Measurements from ENCODE around the gene PAWR.

DNA sequence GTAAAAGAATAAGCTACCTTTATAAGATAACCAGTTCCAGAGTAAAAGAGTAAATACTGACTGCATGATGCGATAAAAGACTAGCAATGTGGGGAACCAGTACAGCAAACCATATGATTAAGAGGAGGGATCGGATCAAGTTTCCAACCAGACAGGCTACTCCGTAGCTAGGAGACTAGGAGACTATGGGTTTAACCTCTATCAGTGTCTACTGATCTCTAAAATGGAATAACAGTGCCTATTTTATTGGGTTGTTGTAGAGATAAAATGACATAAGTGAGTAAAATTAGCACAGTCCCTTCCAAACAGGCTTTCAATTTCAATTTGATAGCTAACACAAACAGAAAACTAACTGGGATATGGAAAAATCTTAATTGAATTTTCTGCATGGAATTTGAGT lies 76.0 kb downstream of the PAWR start:
- TF ChIP-seq, protein P1, sequence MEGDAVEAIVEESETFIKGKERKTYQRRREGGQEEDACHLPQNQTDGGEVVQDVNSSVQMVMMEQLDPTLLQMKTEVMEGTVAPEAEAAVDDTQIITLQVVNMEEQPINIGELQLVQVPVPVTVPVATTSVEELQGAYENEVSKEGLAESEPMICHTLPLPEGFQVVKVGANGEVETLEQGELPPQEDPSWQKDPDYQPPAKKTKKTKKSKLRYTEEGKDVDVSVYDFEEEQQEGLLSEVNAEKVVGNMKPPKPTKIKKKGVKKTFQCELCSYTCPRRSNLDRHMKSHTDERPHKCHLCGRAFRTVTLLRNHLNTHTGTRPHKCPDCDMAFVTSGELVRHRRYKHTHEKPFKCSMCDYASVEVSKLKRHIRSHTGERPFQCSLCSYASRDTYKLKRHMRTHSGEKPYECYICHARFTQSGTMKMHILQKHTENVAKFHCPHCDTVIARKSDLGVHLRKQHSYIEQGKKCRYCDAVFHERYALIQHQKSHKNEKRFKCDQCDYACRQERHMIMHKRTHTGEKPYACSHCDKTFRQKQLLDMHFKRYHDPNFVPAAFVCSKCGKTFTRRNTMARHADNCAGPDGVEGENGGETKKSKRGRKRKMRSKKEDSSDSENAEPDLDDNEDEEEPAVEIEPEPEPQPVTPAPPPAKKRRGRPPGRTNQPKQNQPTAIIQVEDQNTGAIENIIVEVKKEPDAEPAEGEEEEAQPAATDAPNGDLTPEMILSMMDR (IDR thresholded peaks at IDR 0.05), result no peak
- no peak for TF ChIP-seq POLR2AphosphoS5 (IDR thresholded peaks at IDR 0.05)

All from breast epithelium (tissue), 3 donors.